ENCODE results near the gene VSIG8. TPM values are rescaled to one million over a fixed set of nuclear protein-coding genes. Genes with fewer than 3 reads are reported as not detected.

The VSIG8 gene
- total RNA-seq, 1 donor from 2014 or later = not detected

DNA sequence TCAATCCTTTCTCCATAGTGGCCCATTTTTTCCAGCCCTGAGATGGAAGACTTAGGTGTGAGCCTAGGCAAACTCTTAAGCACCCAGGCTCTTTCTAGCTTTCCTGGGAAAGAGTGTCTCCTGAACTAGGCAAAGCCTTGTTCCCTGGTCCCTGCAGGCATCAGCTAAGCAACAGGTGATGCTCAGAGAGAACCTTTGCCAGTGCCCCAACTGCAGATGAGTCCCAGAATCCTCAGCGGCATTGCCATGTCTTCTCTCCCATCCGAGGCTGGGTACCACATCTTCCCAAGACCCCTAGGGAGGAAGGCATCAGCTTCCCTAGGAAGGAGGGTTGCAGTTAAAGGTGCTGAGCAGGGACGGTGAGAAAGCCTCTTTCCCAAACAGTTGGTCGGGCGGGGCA, 8.2 kb upstream of the VSIG8 start:
- H3K27me3 Mint-ChIP-seq = peaks cover 5% of the 10 kb centered on the region
- no peaks in the 10 kb centered on the region for H3K9me3 Mint-ChIP-seq
- ChIA-PET CTCF (no interaction called here), POLR2A (interaction anchor here (0.6 kb wide), 1 partner anchor 20 kb away, joined by 3 read pairs; no protein-coding TSS in a partner anchor)
- H3K27ac Mint-ChIP-seq = no peak overlapping the region
- H3K4me1 Mint-ChIP-seq = no peaks in the 10 kb centered on the region
- ATAC-seq (ENCODE audit: low read depth) = no peak
- H3K36me3 Mint-ChIP-seq (ENCODE audit: low read depth) = no peaks in the 10 kb centered on the region
- DNase-seq = no peak
- TF ChIP-seq, protein P1, sequence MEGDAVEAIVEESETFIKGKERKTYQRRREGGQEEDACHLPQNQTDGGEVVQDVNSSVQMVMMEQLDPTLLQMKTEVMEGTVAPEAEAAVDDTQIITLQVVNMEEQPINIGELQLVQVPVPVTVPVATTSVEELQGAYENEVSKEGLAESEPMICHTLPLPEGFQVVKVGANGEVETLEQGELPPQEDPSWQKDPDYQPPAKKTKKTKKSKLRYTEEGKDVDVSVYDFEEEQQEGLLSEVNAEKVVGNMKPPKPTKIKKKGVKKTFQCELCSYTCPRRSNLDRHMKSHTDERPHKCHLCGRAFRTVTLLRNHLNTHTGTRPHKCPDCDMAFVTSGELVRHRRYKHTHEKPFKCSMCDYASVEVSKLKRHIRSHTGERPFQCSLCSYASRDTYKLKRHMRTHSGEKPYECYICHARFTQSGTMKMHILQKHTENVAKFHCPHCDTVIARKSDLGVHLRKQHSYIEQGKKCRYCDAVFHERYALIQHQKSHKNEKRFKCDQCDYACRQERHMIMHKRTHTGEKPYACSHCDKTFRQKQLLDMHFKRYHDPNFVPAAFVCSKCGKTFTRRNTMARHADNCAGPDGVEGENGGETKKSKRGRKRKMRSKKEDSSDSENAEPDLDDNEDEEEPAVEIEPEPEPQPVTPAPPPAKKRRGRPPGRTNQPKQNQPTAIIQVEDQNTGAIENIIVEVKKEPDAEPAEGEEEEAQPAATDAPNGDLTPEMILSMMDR (IDR thresholded peaks at IDR 0.05) = no peak
- H3K4me3 Mint-ChIP-seq = no peak overlapping the region
- intact Hi-C loops (cut with micrococcal nuclease) = no loop called here

DNA sequence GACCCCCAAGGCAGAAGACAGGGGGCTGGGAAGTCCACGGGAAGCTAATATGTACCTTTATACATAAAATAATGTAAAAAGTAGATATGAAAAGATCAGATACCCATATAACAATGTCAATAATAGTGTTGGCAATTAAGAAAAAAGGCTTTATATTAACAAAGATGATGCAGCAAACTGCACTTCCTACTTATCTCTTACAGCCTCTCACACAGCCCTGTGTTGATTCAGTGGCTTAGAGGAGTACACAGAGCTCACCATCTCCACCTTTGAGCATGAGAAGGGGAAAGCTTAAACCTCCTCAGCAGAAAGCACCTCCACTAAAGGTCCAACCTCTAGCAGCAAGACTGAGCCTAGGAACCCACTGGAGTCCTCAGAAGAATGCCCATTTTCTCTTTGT, 7.2 kb upstream of the VSIG8 start:
- H3K4me1 Mint-ChIP-seq = no peaks in the 10 kb centered on the region
- TF ChIP-seq, protein P1 (IDR thresholded peaks at IDR 0.05) = no peak
- no peaks in the 10 kb centered on the region for H3K9me3 Mint-ChIP-seq
- intact Hi-C loops (cut with micrococcal nuclease) = no loop called here
- CTCF ChIA-PET = no interaction called here
- no peak overlapping the region for H3K27ac Mint-ChIP-seq
- ATAC-seq (ENCODE audit: low read depth) (no peak), DNase-seq (no peak)
- POLR2A ChIA-PET = no interaction called here
- H3K27me3 Mint-ChIP-seq = peaks cover 5% of the 10 kb centered on the region
- H3K36me3 Mint-ChIP-seq (ENCODE audit: low read depth) = no peaks in the 10 kb centered on the region
- H3K4me3 Mint-ChIP-seq = no peak overlapping the region

DNA sequence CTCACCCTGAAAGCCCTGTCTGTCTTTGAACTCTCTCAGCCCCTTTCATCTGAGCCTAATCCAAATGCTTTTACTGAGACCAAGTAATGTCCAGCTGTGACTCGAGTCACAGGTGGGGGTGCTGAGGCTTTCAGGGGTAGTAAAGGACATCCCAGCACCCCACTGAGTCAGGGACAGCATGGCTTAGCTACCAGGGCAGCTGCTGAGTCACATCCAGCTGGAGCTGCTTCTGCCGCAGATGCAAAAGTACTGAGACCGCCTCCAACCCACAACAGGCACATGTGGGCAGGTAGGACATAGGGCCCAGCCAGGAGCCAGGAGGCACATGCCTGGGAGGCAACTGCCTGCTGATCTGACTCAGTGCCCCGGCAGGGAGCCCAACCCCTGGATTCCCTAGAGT, 6.7 kb upstream of the VSIG8 start:
- Mint-ChIP-seq H3K36me3 (ENCODE audit: low read depth) (no peaks in the 10 kb centered on the region), H3K27ac (no peak overlapping the region), H3K27me3 (peaks cover 5% of the 10 kb centered on the region), H3K9me3 (no peaks in the 10 kb centered on the region), H3K4me1 (no peaks in the 10 kb centered on the region), H3K4me3 (no peak overlapping the region)
- DNase-seq (no peak), ATAC-seq (ENCODE audit: low read depth) (no peak)
- TF ChIP-seq, protein P1 (IDR thresholded peaks at IDR 0.05) = no peak
- intact Hi-C loops (cut with micrococcal nuclease) = no loop called here
- POLR2A ChIA-PET = no interaction called here
- CTCF ChIA-PET = no interaction called here

DNA sequence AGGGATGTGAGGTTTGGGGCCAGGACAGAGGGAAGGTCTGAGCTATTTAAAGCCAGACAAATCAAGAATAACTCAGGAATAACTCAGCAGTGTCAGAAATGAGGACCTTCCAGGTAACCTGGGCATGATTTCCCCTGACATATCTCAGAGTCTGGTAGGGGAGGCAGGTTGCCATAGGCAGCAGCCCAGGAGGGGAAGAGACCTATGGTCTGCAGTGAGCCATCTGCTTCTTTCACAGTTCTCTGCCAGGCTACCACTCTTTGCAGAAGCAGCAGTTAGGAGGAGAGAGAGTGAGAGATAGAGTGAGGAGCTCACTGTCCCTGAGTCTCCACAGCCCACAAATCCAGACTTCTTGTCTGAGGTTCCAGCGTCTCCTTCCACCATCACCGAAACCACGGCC, 6.3 kb upstream of the VSIG8 start:
- Mint-ChIP-seq H3K4me1 (no peaks in the 10 kb centered on the region), H3K27ac (no peak overlapping the region), H3K36me3 (ENCODE audit: low read depth) (no peaks in the 10 kb centered on the region), H3K4me3 (no peak overlapping the region), H3K9me3 (no peaks in the 10 kb centered on the region), H3K27me3 (peaks cover 5% of the 10 kb centered on the region)
- no peak for DNase-seq
- TF ChIP-seq, protein P1 (IDR thresholded peaks at IDR 0.05) = no peak
- intact Hi-C loops (cut with micrococcal nuclease) = no loop called here
- ChIA-PET POLR2A (no interaction called here), CTCF (no interaction called here)
- no peak for ATAC-seq (ENCODE audit: low read depth)

DNA sequence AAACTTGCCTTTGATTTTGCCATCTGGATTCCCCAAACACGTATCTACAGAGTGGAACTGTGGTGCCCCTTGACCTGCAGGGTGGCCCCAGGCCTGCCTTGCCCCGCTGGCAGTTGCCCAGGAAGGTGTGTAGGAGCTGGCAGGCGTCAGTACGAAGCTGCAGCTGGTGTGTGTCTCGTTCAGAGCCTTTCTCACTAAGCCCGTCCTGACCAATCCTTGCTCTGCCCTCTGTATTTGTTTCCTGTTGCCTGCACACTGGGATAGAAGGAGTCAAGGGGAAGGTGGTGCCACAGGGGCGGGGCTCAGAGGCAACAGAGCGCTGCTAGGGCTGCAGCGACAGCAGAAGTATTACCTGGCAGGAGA, 5.2 kb upstream of the VSIG8 start:
- no peaks in the 10 kb centered on the region for H3K4me1 Mint-ChIP-seq
- H3K9me3 Mint-ChIP-seq = no peaks in the 10 kb centered on the region
- H3K27ac Mint-ChIP-seq = no peak overlapping the region
- TF ChIP-seq, protein P1 (IDR thresholded peaks at IDR 0.05) = no peak
- H3K4me3 Mint-ChIP-seq = no peak overlapping the region
- CTCF ChIA-PET = no interaction called here
- ATAC-seq (ENCODE audit: low read depth) (no peak), DNase-seq (no peak)
- intact Hi-C loops (cut with micrococcal nuclease) = no loop called here
- no peaks in the 10 kb centered on the region for H3K36me3 Mint-ChIP-seq (ENCODE audit: low read depth)
- POLR2A ChIA-PET = no interaction called here
- peaks cover 5% of the 10 kb centered on the region for H3K27me3 Mint-ChIP-seq
